HG02759 (cell line): ENCODE data around the gene GH2.

Source experiments
- ATAC-seq: cut with Tn5 transposase; IDR thresholded peaks from one replicate; pipeline ENCODE4 v1.9.1; 2021; ENCODE audit warnings: mild to moderate bottlenecking, moderate library complexity; ENCODE audit not compliant: unreplicated experiment

The GH2 gene

DNA sequence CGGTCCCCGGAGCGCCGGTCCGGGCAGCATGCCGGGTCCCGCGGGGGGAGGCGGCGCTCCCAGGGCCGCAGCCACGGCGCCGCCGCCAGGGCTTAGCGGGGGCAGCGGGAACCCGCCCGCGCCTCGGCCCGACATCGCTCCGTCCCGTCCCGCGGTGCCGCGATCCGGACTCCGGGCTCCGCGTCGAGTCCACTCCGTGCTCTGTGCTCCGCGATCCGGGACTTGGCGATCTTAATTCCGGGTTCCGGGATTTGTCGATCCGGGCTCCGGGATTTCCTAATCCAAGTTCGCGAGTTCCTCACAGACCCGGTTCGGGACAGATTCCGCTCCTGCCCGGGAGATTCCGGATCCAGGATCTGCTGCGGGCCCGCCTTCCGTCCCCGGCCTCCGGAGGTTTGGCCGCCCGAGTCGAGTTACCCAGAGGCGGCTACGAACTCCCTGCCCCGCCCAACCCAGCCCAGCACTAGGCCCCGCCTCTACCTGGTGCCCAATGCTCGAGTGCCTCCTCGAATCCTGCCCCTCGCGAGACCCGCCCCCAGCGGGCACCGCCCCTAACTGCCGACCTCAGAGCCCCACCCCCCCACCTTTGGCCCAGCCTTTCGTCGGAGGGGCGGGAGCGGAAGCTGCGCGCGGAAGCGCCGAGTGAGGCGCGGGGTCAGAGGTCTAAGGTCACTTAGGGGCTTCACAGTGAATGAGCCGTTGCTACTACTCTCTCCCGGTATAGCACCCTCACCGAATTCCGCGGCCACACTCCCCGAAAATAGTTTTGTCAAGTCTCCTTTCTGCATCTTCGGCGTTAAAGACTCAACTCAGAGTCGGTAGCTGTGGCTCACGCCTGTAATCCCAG, 39.0 kb downstream of the GH2 start, which contains the start of gene SMARCD2:
Gene SMARCD2, minus strand, starts transcription at position 146 of the 847 bp plus-strand sequence. Its CDS starts 11 bp downstream, at position 135.
- ATAC-seq = peak; percentile 81

DNA sequence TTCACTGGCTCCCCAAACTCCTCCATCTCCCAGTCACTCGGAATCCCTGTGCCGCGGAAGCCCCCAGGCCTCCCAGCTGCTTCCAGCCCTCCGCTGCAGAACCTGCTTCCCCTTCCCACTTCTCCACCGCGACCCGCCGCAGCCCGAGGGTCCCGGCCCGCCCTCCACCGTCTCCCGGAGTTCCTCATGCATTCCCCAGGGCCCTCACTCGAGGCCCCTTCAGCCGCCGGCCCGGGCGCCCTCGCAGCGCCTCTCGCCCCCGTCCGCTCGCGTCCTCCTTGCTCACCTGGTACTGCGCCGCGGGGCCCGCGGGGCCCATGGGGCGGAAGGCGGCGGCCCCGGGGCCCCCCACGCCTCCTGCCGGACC, 39.6 kb downstream of the GH2 start:
- ATAC-seq = peak; percentile 32

DNA sequence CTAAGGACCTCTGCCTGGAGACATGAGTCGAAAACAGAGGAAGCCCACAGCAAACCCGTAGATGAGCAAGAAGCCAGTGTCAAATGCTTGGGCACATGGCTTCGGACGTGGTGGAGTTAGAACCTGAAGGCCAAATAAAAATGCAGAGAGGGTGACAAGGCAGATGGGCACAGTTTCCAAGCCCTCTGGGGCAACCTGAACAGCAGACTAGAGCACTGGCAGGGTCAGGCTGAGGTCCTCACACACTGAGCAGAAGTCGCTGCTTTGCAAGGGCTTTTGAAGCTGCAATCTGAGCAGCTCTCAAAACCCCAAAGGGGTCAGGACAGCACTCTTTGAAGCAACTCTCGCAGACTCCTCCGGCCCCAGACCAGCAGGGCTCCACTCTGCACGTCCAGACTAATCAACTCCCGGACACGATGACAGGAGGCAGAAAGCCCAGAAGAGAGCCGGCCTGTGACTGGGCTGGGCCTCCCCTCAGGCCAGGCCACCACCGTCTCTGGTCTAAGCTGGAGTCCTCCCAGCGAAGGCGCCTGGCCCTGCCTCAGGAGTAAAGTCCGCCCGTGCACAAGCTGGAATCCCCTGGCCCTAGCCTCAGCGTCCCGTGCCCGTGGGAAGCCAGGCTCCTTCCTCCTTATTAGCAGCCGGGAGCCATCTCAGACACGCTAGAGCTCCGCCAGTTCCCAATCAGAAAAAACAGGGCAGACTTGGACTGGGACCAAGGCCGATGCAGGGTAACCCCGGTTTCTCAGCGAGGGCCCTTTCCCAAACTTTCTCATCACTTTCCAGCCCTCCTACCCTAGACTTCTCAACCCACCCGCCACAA, 40.2 kb downstream of the GH2 start:
- no peak for ATAC-seq

DNA sequence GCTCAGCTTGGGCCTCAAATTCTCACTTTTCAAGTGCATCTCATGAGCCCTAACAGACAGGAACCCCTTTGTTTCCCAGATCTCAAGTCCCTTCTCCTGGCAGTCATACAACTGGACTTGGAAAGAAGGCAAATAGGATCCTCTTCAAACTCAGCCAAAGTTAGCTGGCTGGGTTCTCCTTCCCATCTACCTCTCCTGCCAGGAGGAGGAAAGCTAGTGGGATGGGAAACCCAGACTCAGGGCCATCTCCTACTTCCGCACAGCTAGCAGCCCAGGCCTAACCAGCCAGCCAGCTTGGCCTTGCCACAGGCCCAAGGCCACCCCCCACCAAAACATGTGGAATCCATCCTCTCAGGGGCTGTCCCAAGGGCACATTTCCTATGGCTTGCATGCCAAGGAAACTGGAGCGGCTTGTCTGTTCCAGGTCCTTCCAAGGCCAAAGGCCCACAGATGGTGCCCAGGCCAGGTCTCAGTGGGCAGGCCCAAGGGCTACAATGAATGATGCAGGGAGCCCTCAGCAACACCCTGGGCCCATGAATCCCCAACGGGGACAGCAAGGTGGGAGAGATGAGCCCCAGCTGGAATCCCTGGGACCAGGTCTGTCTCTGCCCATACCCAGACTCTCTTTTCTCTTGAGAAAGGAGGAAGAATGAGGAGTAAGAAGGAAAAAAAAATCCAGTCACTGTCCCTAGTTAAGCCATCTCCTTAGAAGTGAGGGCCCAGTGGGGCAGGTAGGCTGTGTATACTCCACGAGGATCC, 41.0 kb downstream of the GH2 start:
- no peak for ATAC-seq

DNA sequence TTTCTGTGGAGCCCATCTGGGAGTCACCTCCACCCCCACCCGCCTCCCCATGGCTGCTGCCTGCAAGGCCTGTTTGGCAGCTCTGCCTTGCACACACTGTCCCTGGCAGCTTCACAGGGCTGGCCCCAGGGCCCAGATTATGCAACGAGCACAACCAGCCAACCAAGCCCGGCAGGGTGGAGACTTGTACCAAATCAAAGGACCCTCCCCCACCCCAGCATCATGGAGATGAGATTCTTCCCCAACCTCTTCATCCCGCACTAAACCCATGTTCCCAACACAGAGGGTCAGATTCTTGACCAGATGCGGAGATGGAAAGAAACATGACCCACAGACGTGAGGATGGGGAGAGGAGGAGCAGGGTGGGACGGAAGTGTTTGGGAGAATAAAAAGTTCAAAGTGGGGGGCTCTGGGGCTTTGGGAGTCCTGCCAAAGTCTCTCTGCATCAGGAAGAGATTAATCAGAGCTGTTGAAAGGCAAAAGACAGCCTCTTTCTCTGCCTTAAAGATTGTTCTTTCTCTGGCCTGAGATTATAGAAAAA, 43.0 kb downstream of the GH2 start:
- ATAC-seq = no peak

DNA sequence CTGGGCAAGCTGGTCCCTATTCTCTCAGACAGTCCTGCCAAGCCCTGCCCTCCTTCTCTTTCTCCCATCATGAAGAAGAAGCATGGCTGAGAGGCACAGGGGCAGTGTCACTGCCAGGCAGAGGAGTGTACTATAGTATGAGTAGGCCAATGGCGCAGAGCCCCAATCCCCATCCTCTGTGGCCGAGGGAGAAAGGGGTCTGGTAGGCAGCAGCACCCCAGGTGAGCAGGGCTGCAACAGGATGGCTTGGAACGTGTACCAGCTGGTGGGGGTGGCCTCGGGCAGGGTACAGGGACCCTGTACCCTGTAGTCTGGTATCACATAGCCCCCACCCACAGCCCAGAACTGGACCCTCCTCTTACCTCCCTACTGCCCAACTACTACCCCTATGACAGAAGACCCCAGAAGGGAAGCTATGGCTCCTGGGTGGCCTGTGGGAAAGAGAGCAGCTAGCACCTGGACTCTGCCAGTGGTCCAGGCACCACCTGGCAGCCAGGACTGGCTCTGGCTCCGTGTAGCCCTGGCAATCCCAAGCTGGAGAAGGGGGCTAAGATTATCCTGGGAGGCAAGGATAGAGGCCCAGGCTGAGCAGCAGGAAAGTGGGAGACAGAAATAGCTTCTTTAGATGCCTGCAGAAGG, 43.7 kb downstream of the GH2 start:
- no peak for ATAC-seq

DNA sequence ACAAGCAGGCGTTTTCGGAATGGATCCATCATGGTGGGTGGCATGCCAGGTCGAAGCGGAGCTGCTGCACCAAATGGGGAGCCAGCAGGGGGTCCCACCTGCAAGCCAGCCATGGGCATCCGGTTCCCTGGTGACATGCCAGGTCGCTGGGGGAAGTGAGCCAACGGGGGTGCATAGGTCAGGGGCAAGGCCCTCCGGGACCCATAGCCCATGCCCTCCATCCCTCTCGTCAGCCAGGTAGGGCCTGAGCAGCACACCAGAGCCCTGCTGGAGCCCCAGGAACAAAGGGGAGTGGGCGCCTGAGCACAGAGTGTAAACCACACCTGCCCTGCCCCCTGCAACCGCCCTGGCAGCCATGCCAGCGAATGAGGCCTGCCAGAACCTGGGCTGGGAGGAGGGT, 44.3 kb downstream of the GH2 start:
- no peak for ATAC-seq

DNA sequence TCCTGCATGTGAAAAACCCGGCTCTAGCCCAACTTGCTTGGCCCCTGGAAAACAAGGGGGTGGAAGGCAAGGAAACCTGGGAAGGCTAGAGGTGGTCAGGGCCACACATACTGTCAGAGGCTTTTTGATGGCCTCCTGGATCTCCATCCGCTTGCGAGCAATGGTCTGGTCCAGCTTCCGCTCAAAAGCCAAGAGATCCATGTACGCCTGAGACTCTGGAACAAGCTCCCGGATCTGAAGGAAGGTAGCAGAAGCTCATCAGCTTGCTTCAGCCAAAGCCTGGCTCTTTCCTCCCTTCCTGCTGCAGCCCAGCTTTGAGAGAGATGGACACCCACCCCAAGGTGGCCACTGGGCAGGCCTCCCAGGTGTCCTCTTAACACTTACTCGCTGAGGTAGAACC, 44.9 kb downstream of the GH2 start:
- ATAC-seq = no peak

DNA sequence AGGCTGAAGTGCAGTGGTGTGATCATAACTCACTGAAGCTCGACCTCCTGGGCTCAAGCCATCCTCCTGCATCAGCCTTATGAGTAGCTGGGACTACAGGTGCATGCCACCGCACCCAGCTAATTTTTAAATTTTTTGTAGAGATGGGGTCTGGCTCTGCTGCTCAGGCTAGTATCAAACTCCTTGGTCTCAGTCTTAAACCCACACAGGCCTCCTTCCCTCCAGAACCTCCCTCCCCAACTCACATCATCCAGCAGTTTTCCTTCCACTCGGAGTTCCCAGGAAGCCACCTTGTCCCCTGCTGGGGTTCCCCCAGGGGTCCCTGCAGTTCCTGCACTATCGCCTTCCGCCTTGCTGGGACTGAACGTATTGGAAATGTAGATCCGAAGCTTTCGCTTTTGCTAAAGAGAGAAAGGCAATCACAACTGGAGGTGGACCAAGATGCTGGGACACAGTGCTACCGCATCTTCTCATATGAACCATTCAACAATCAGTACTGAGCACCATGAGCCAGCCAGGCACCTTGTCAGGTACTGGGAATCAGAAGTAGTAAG, 46.5 kb downstream of the GH2 start:
- no peak for ATAC-seq

DNA sequence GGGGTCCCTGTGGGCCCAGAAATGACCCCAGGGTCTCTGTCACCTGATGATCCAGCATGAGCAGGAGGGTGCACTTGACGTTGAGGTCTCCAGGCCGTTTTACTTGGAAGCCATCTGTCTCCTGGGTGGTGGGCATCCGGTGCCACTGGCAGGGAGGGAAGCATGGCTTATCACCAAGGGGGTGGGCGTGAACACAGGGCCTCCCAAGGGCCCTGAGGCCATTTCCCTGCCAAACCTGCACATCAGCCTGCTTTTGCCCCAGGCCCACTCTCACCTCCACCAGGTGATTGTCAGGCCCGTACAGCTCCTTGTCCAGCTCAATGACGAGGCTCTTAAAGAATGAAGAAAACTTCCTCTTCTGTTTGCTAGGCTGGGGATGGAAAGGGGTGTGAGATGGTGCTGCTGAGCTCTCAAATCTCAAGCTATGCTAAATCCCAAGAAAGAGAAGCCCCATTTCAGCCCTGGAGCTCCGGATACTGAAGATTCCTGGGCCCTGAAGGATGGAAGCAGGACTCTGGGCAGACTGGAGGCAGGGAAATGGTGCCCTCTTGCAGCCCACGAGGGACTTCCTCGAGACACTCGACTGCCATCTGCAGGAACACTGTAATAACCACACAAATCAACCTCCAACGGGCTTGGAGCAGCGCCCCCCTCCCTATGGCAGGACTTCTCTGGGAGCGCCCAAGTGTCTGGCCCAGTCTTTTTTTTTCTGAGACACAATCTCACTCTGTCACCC, 47.1 kb downstream of the GH2 start:
- ATAC-seq = peak; percentile 67

DNA sequence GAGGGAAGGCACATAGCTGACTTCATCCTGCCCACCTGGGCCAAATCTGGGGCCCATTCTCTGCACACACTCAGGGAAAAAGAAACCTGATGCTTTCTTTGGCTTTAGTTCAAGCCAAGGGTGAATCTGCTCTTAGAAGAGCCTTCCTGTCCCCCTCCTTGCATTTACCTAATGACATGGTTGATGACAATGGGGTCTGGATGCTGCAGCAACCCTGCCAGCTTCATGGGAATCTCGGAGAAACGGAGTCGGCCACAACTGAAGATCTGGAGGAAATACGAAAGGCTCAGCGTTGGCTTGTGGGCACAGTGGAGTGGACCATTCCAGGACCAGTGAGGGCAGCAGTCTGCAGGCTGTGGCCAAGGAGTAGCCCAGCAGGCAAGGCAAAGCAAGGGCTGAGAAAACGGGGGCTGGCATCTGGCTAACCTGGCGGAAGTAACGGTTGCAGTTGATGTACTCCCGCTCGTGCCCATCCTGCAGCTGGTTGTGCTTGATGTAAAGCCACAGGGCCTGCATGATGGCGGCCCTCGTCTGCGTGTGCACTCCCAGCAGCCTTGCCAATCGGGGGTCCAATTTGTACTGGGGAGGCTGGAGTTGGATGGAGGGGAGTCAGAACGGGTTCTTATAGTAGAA, 47.9 kb downstream of the GH2 start:
- no peak for ATAC-seq

DNA sequence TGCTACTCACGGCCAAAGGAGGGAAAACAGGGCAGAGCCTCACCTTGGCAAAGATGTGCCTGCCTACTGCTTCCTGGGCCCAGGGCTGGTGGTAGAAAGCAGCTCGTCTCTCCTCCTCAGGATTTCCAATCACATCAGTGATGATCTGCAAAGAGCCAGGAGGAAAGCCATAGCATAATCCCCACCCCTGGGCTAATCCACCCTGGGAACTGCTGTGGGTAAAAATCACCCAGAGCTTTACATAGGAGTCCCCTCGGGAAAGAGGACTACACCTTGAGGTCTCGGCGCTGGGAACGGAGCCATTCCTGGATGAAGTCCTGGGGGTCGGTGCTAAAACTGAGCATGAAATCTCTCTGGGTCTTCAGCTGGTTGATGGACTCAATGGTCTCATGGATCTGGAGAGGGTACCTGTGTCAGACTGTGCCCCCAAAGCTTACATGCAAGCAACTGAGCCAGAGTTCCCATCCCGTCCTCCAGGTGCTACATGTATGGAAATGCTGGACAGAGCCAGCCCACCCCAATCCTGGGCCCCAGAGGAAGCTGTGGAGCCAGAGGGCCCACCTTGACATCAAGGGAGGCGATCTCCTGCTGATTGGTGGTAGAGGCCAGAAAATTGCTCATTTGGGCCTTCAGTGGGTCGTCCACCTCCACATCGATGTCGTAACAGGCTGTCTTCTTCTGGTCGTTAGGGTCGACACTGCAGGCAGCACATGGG, 48.6 kb downstream of the GH2 start:
- ATAC-seq = no peak

DNA sequence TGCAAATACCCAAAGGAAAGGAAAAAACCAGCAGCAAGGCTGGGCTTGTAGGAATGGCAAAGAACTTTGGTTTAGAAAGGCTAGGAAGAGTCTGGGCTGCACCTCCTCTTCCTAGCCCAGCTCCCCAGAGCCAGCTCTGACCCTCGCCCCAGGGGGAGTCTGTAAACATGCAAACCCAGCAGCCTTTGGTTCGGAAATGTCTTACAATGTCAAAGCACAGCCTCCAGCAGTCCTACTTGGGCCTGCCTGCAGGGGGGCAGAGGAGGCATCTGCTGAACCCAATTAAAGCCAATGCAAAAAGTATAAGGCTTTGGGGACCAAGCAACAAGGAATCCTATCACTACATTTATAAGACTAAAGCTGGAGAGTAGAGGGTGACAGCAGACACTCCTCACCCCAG, 49.3 kb downstream of the GH2 start:
- ATAC-seq = no peak

DNA sequence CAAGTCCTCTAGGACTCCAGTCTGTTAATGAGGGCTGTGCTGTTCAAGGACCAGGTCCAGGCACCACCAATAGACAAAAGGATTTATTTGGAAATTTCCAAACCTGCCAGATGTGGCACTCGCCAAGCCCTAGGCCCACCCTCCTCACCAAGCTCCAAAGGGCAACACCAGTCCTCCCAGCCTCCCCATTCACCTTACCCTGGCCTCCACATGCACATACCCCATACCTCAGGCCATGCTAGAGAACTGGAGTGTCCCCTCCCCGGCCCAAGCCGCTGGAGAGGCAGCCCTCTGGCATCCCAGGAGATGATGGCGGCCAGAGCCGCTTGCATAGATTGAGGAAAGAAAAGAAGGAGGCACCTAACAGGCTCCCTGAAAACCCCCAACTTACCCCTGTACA, 49.7 kb downstream of the GH2 start:
- no peak for ATAC-seq

DNA sequence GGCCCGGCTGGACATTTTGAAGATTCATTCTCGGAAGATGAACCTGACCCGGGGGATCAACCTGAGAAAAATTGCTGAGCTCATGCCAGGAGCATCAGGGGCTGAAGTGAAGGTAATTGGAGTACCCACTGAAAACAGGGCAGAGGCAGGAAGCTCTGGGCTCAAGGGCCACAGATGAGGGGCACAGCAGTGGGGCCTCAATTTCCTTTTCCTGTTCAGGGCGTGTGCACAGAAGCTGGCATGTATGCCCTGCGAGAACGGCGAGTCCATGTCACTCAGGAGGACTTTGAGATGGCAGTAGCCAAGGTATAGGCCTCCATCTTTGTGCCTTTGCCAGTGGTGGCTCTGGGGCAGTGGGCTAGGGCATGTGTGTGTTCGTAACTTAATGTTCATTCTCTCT, 50.2 kb downstream of the GH2 start:
- ATAC-seq = no peak

DNA sequence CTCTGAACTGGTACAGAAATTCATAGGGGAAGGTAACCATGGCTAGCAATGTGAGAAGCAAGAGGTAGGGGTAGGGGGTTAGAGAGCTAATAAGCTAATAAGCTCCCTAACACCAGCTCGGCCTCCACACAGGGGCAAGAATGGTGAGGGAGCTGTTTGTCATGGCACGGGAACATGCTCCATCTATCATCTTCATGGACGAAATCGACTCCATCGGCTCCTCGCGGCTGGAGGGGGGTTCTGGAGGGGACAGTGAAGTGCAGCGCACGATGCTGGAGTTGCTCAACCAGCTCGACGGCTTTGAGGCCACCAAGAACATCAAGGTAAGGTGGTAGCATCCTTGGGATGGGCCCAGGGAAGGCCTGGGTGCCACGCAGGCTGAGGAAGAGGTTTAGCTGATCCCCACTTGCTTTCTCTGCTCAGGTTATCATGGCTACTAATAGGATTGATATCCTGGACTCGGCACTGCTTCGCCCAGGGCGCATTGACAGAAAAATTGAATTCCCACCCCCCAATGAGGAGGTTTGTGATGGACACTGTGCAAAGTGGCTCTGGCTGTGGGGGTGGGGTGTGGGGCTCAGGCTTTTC, 50.7 kb downstream of the GH2 start:
- no peak for ATAC-seq

DNA sequence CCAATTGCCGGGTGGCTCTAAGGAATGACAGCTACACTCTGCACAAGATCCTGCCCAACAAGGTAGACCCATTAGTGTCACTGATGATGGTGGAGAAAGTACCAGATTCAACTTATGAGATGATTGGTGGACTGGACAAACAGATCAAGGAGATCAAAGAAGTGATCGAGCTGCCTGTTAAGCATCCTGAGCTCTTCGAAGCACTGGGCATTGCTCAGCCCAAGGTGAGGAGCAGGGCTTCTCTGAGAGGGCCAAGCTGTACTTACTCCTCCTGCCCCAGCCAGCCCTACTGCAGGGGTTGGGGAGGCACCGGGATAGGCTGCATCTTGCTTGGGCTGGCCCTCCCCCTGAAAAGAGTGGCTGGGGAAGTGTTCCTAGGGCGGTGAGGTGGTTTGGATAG, 51.5 kb downstream of the GH2 start:
- ATAC-seq = no peak
